ENCODE measurements around the gene CAPNS1.

GRCh38 chr19:36172852-36173251 is 33.0 kb downstream of the CAPNS1 start:
- TF ChIP-seq EZH2 (IDR thresholded peaks at IDR 0.05) (no peak), FOXP2 (optimal IDR thresholded peaks at IDR 0.05; ENCODE audit: control extremely low read depth, extremely low read length, insufficient read depth) (no peak), POLR2AphosphoS5 (IDR thresholded peaks at IDR 0.05; ENCODE audit: borderline replicate concordance, low read depth, low read length) (no peak)

All from SK-N-MC (cell line).